ENCODE results near the gene SLC5A12.

The SLC5A12 gene

GRCh38 chr11:26721948-26722475 is at the start of gene SLC5A12:
SLC5A12 (minus strand) TSS chr11:26722060; CDS start chr11:26721714, 346 bp downstream.
- peaks cover 5 to 6% of the 10 kb centered on the region in 2 donors for H3K4me1 ChIP-seq (ENCODE audit: control insufficient read depth in 2 of 2, insufficient read depth in 2 of 2, low read length in 2 of 2)
- H3K36me3 ChIP-seq (ENCODE audit: control insufficient read depth in 2 of 2, insufficient read depth in 2 of 2, low read length in 2 of 2), result no peaks in the 10 kb centered on the region

GRCh38 chr11:26769027-26769426 is 47.2 kb upstream of the SLC5A12 start:
- Histone ChIP-seq H3K27me3 (ENCODE audit: control insufficient read depth in 2 of 2, insufficient read depth in 2 of 2, low read length in 2 of 2) (no peaks in the 10 kb centered on the region), H3K4me3 (ENCODE audit: low read length in 2 of 2) (no peak overlapping the region), H3K36me3 (ENCODE audit: control insufficient read depth in 2 of 2, insufficient read depth in 2 of 2, low read length in 2 of 2) (no peaks in the 10 kb centered on the region), H3K9me3 (ENCODE audit: control insufficient read depth in 2 of 2, low read length in 2 of 2) (no peaks in the 10 kb centered on the region), H3K27ac (ENCODE audit: low read depth in 2 of 2, low read length in 2 of 2) (no peak overlapping the region), H3K4me1 (ENCODE audit: control insufficient read depth in 2 of 2, insufficient read depth in 2 of 2, low read length in 2 of 2) (no peaks in the 10 kb centered on the region), H3K9ac (ENCODE audit: low read depth in 1 of 2, low read length in 2 of 2) (no peak overlapping the region)

More at GRCh38 chr11:26721948-26722475, at the start of gene SLC5A12:
- Histone ChIP-seq H3K9me3 (ENCODE audit: control insufficient read depth in 2 of 2, low read length in 2 of 2) (no peaks in the 10 kb centered on the region), H3K9ac (ENCODE audit: low read depth in 1 of 2, low read length in 2 of 2) (no peak within 1 kb of the TSS), H3K4me3 (ENCODE audit: low read length in 2 of 2) (no peak within 1 kb of the TSS), H3K27ac (ENCODE audit: low read depth in 2 of 2, low read length in 2 of 2) (no peak within 1 kb of the TSS), H3K27me3 (ENCODE audit: control insufficient read depth in 2 of 2, insufficient read depth in 2 of 2, low read length in 2 of 2) (no peaks in the 10 kb centered on the region)

- H3K27ac ChIP-seq (ENCODE audit: low read depth in 2 of 2, low read length in 2 of 2), result no peak overlapping the region
- H3K9ac ChIP-seq (ENCODE audit: low read depth in 1 of 2, low read length in 2 of 2), result no peak overlapping the region
- no peaks in the 10 kb centered on the region for H3K27me3 ChIP-seq (ENCODE audit: control insufficient read depth in 2 of 2, insufficient read depth in 2 of 2, low read length in 2 of 2)
- no peaks in the 10 kb centered on the region for H3K36me3 ChIP-seq (ENCODE audit: control insufficient read depth in 2 of 2, insufficient read depth in 2 of 2, low read length in 2 of 2)
- H3K9me3 ChIP-seq (ENCODE audit: control insufficient read depth in 2 of 2, low read length in 2 of 2), result no peaks in the 10 kb centered on the region
- H3K4me1 ChIP-seq (ENCODE audit: control insufficient read depth in 2 of 2, insufficient read depth in 2 of 2, low read length in 2 of 2), result no peaks in the 10 kb centered on the region
- no peak overlapping the region for H3K4me3 ChIP-seq (ENCODE audit: low read length in 2 of 2)
Measured at GRCh38 chr11:26767060-26767459, 45.2 kb upstream of the SLC5A12 start.

- Histone ChIP-seq H3K4me3 (ENCODE audit: low read length in 2 of 2) (no peak overlapping the region), H3K27me3 (ENCODE audit: control insufficient read depth in 2 of 2, insufficient read depth in 2 of 2, low read length in 2 of 2) (no peaks in the 10 kb centered on the region), H3K9ac (ENCODE audit: low read depth in 1 of 2, low read length in 2 of 2) (no peak overlapping the region), H3K4me1 (ENCODE audit: control insufficient read depth in 2 of 2, insufficient read depth in 2 of 2, low read length in 2 of 2) (no peaks in the 10 kb centered on the region), H3K27ac (ENCODE audit: low read depth in 2 of 2, low read length in 2 of 2) (no peak overlapping the region), H3K36me3 (ENCODE audit: control insufficient read depth in 2 of 2, insufficient read depth in 2 of 2, low read length in 2 of 2) (no peaks in the 10 kb centered on the region), H3K9me3 (ENCODE audit: control insufficient read depth in 2 of 2, low read length in 2 of 2) (no peaks in the 10 kb centered on the region)
Measured at GRCh38 chr11:26765323-26765722, 43.5 kb upstream of the SLC5A12 start.

GRCh38 chr11:26764825-26765224 is 43.0 kb upstream of the SLC5A12 start:
- Histone ChIP-seq H3K4me1 (ENCODE audit: control insufficient read depth in 2 of 2, insufficient read depth in 2 of 2, low read length in 2 of 2) (no peaks in the 10 kb centered on the region), H3K27ac (ENCODE audit: low read depth in 2 of 2, low read length in 2 of 2) (no peak overlapping the region), H3K36me3 (ENCODE audit: control insufficient read depth in 2 of 2, insufficient read depth in 2 of 2, low read length in 2 of 2) (no peaks in the 10 kb centered on the region), H3K4me3 (ENCODE audit: low read length in 2 of 2) (no peak overlapping the region), H3K9me3 (ENCODE audit: control insufficient read depth in 2 of 2, low read length in 2 of 2) (no peaks in the 10 kb centered on the region), H3K27me3 (ENCODE audit: control insufficient read depth in 2 of 2, insufficient read depth in 2 of 2, low read length in 2 of 2) (no peaks in the 10 kb centered on the region), H3K9ac (ENCODE audit: low read depth in 1 of 2, low read length in 2 of 2) (no peak overlapping the region)

- Histone ChIP-seq H3K36me3 (ENCODE audit: control insufficient read depth in 2 of 2, insufficient read depth in 2 of 2, low read length in 2 of 2) (no peaks in the 10 kb centered on the region), H3K9me3 (ENCODE audit: control insufficient read depth in 2 of 2, low read length in 2 of 2) (no peaks in the 10 kb centered on the region)
Measured at GRCh38 chr11:26764315-26764714, 42.5 kb upstream of the SLC5A12 start.

GRCh38 chr11:26762089-26762488 is 40.2 kb upstream of the SLC5A12 start:
- no peak overlapping the region for H3K9ac ChIP-seq (ENCODE audit: low read depth in 1 of 2, low read length in 2 of 2)
- no peak overlapping the region for H3K4me3 ChIP-seq (ENCODE audit: low read length in 2 of 2)
- no peaks in the 10 kb centered on the region for H3K27me3 ChIP-seq (ENCODE audit: control insufficient read depth in 2 of 2, insufficient read depth in 2 of 2, low read length in 2 of 2)
- no peaks in the 10 kb centered on the region for H3K4me1 ChIP-seq (ENCODE audit: control insufficient read depth in 2 of 2, insufficient read depth in 2 of 2, low read length in 2 of 2)
- H3K36me3 ChIP-seq (ENCODE audit: control insufficient read depth in 2 of 2, insufficient read depth in 2 of 2, low read length in 2 of 2), result no peaks in the 10 kb centered on the region
- H3K9me3 ChIP-seq (ENCODE audit: control insufficient read depth in 2 of 2, low read length in 2 of 2), result no peaks in the 10 kb centered on the region
- no peak overlapping the region for H3K27ac ChIP-seq (ENCODE audit: low read depth in 2 of 2, low read length in 2 of 2)

More at GRCh38 chr11:26764315-26764714, 42.5 kb upstream of the SLC5A12 start:
- Histone ChIP-seq H3K9ac (ENCODE audit: low read depth in 1 of 2, low read length in 2 of 2) (no peak overlapping the region), H3K4me3 (ENCODE audit: low read length in 2 of 2) (no peak overlapping the region), H3K27me3 (ENCODE audit: control insufficient read depth in 2 of 2, insufficient read depth in 2 of 2, low read length in 2 of 2) (no peaks in the 10 kb centered on the region), H3K4me1 (ENCODE audit: control insufficient read depth in 2 of 2, insufficient read depth in 2 of 2, low read length in 2 of 2) (no peaks in the 10 kb centered on the region), H3K27ac (ENCODE audit: low read depth in 2 of 2, low read length in 2 of 2) (no peak overlapping the region)

GRCh38 chr11:26761361-26761809 is 39.5 kb upstream of the SLC5A12 start:
- Histone ChIP-seq H3K9me3 (ENCODE audit: control insufficient read depth in 2 of 2, low read length in 2 of 2) (no peaks in the 10 kb centered on the region), H3K36me3 (ENCODE audit: control insufficient read depth in 2 of 2, insufficient read depth in 2 of 2, low read length in 2 of 2) (no peaks in the 10 kb centered on the region), H3K4me1 (ENCODE audit: control insufficient read depth in 2 of 2, insufficient read depth in 2 of 2, low read length in 2 of 2) (no peaks in the 10 kb centered on the region), H3K4me3 (ENCODE audit: low read length in 2 of 2) (no peak overlapping the region), H3K27me3 (ENCODE audit: control insufficient read depth in 2 of 2, insufficient read depth in 2 of 2, low read length in 2 of 2) (no peaks in the 10 kb centered on the region), H3K27ac (ENCODE audit: low read depth in 2 of 2, low read length in 2 of 2) (no peak overlapping the region), H3K9ac (ENCODE audit: low read depth in 1 of 2, low read length in 2 of 2) (no peak overlapping the region)

- H3K36me3 ChIP-seq (ENCODE audit: control insufficient read depth in 2 of 2, insufficient read depth in 2 of 2, low read length in 2 of 2), result no peaks in the 10 kb centered on the region
- H3K27me3 ChIP-seq (ENCODE audit: control insufficient read depth in 2 of 2, insufficient read depth in 2 of 2, low read length in 2 of 2), result no peaks in the 10 kb centered on the region
- H3K4me3 ChIP-seq (ENCODE audit: low read length in 2 of 2), result no peak overlapping the region
- H3K9ac ChIP-seq (ENCODE audit: low read depth in 1 of 2, low read length in 2 of 2), result no peak overlapping the region
- H3K4me1 ChIP-seq (ENCODE audit: control insufficient read depth in 2 of 2, insufficient read depth in 2 of 2, low read length in 2 of 2), result peaks cover 0 to 2% of the 10 kb centered on the region in 2 donors
- H3K9me3 ChIP-seq (ENCODE audit: control insufficient read depth in 2 of 2, low read length in 2 of 2), result no peaks in the 10 kb centered on the region
- H3K27ac ChIP-seq (ENCODE audit: low read depth in 2 of 2, low read length in 2 of 2), result no peak overlapping the region
Measured at GRCh38 chr11:26757995-26758394, 36.1 kb upstream of the SLC5A12 start.

GRCh38 chr11:26755762-26756161 is 33.9 kb upstream of the SLC5A12 start:
- no peaks in the 10 kb centered on the region for H3K27me3 ChIP-seq (ENCODE audit: control insufficient read depth in 2 of 2, insufficient read depth in 2 of 2, low read length in 2 of 2)
- no peak overlapping the region for H3K27ac ChIP-seq (ENCODE audit: low read depth in 2 of 2, low read length in 2 of 2)
- H3K36me3 ChIP-seq (ENCODE audit: control insufficient read depth in 2 of 2, insufficient read depth in 2 of 2, low read length in 2 of 2), result no peaks in the 10 kb centered on the region
- no peaks in the 10 kb centered on the region for H3K9me3 ChIP-seq (ENCODE audit: control insufficient read depth in 2 of 2, low read length in 2 of 2)
- H3K9ac ChIP-seq (ENCODE audit: low read depth in 1 of 2, low read length in 2 of 2), result no peak overlapping the region
- peaks cover 0 to 2% of the 10 kb centered on the region in 2 donors for H3K4me1 ChIP-seq (ENCODE audit: control insufficient read depth in 2 of 2, insufficient read depth in 2 of 2, low read length in 2 of 2)
- no peak overlapping the region for H3K4me3 ChIP-seq (ENCODE audit: low read length in 2 of 2)
